PC-9 (cell line): ENCODE results near the gene NFKBIZ.

Experiments
- CTCF ChIP-seq: fragments of 200-600 bp; sonication (generic); conservative IDR thresholded peaks from 2 replicates; pipeline ENCODE4 v1.6.1; 2017; ENCODE audit warnings: mixed run types, antibody characterized with exemption, mild to moderate bottlenecking, moderate library complexity
- EZH2 ChIP-seq: fragments of 200-600 bp; sonication (generic); IDR thresholded peaks from 2 replicates; pipeline ENCODE4 v1.8.0; 2017; ENCODE audit warnings: antibody characterized with exemption, low read depth

GRCh38 chr3:101897013-101897412, 47.7 kb downstream of the NFKBIZ start:
- TF ChIP-seq CTCF (no peak), EZH2 (no peak)
